ENCODE measurements around the gene TMTC1. TPM values are rescaled to one million over a fixed set of nuclear protein-coding genes. Genes with fewer than 3 reads are reported as not detected.
"Not testable (repeated sequence)": the region's sequence is repeated elsewhere in the genome, so short reads cannot be mapped to it uniquely, and the experiment has no call there.

Gene TMTC1
- total RNA-seq, 1 experiment from 2014 or later, result 0.17 TPM

DNA sequence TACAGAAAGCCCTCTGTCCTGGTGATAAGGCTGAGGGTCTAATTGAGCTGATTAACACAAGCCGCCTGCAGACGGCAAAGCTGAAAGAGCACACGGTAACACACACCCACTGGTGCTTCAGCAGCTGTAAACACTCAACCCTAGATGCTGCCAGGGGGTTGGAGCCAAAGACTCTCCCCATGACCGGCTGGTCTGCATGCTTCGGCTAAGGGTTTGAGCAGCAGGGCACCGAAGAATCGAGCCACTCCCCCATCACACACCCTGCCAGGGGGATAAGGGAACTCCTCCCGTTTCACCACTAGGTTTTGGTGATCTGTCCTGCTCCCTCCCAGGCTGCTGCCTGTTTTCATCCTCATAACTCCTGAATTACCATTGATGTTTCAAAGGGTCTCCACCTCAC lies 145.2 kb downstream of the TMTC1 start:
- TF ChIP-seq, protein P1, sequence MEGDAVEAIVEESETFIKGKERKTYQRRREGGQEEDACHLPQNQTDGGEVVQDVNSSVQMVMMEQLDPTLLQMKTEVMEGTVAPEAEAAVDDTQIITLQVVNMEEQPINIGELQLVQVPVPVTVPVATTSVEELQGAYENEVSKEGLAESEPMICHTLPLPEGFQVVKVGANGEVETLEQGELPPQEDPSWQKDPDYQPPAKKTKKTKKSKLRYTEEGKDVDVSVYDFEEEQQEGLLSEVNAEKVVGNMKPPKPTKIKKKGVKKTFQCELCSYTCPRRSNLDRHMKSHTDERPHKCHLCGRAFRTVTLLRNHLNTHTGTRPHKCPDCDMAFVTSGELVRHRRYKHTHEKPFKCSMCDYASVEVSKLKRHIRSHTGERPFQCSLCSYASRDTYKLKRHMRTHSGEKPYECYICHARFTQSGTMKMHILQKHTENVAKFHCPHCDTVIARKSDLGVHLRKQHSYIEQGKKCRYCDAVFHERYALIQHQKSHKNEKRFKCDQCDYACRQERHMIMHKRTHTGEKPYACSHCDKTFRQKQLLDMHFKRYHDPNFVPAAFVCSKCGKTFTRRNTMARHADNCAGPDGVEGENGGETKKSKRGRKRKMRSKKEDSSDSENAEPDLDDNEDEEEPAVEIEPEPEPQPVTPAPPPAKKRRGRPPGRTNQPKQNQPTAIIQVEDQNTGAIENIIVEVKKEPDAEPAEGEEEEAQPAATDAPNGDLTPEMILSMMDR (IDR thresholded peaks at IDR 0.05; ENCODE audit: unreplicated experiment), result no peak
- H3K4me3 Mint-ChIP-seq (ENCODE audit: low read depth, unreplicated experiment), result no peak overlapping the region
- no TSS peak for BruUV-seq (replicated peaks)
- H3K9me3 Mint-ChIP-seq (ENCODE audit: low read depth, unreplicated experiment), result peaks cover 7% of the 10 kb centered on the region
- CTCF ChIA-PET, result no interaction called here
- peaks cover 18% of the 10 kb centered on the region for H3K4me1 Mint-ChIP-seq (ENCODE audit: low read depth, unreplicated experiment)
- H3K36me3 Mint-ChIP-seq (ENCODE audit: insufficient read depth, unreplicated experiment), result no peaks in the 10 kb centered on the region
- intact Hi-C loops (cut with micrococcal nuclease; ENCODE audit: unreplicated experiment), result no loop called here
- no peak overlapping the region for H3K27ac Mint-ChIP-seq (ENCODE audit: unreplicated experiment)
- no peak for DNase-seq
- H3K27me3 Mint-ChIP-seq (ENCODE audit: unreplicated experiment), result no peaks in the 10 kb centered on the region

DNA sequence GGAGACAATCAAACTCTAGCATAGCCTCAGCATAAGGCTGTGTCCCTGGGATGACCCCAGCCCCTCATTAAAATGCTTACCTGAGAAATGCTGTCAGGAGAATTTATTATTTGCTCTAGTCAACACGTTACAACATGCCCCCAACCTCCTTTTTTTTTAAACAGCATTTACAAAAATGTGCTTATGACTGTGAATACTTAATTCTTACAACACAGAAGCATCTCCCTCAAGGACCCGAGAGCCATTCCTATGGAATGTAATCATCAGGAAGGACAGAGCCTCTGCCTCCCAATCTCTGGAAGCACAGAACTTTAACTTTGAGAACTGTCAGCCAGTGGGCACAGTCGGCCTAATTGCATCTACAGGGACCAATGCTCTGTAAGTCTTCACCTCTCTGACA lies 149.7 kb downstream of the TMTC1 start:
- Mint-ChIP-seq H3K36me3 (ENCODE audit: insufficient read depth, unreplicated experiment) (no peaks in the 10 kb centered on the region), H3K4me1 (ENCODE audit: low read depth, unreplicated experiment) (no peaks in the 10 kb centered on the region), H3K4me3 (ENCODE audit: low read depth, unreplicated experiment) (no peak overlapping the region), H3K27me3 (ENCODE audit: unreplicated experiment) (no peaks in the 10 kb centered on the region), H3K9me3 (ENCODE audit: low read depth, unreplicated experiment) (peaks cover 4% of the 10 kb centered on the region), H3K27ac (ENCODE audit: unreplicated experiment) (no peak overlapping the region)
- no TSS peak for BruUV-seq (replicated peaks)
- intact Hi-C loops (cut with micrococcal nuclease; ENCODE audit: unreplicated experiment), result no loop called here
- TF ChIP-seq, protein P1 (IDR thresholded peaks at IDR 0.05; ENCODE audit: unreplicated experiment), result no peak
- no peak for DNase-seq
- CTCF ChIA-PET, result no interaction called here

DNA sequence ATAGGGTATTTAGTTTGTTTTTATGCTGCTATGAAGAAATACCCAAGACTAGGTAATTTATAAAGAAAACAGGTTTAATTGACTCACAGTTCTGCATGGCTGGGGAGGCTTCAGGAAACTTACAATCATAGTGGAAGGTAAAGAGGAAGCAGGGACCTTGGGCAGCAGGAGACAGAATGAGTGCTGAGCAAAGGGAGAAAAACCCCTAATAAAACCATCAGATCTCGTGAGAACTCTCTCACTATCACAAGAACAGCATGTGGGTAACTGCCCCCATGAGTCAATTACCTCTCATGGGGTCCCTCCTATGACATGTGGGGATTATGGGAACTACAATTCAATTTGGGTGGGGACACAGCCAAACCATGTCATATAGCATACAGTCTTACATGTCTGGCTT lies 153.6 kb downstream of the TMTC1 start:
- not testable (repeated sequence) for H3K9me3 Mint-ChIP-seq (ENCODE audit: low read depth, unreplicated experiment)

DNA sequence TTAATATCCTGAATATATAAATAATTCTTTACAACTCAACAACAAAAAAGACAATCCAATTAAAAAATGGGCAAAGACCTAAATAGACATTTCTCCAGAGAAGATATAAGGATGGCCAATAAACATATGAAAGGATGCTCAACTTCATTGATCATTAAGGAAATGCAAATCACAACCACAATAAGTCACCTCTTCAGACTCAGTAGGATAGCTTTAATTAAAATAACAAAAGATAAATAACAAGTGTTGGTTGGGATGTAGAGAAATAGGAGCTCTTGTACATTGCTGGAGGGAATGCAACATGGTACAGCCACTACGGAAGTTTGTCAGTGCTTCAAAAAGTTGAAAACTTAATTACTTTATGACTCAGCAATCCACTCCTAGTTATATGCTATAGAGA lies 156.5 kb downstream of the TMTC1 start:
- BruUV-seq (replicated peaks), result no TSS peak
- H3K36me3 Mint-ChIP-seq (ENCODE audit: insufficient read depth, unreplicated experiment), result no peaks in the 10 kb centered on the region

More for the DNA sequence above, 153.6 kb downstream of the TMTC1 start:
- CTCF ChIA-PET; DNase-seq; intact Hi-C loops (cut with micrococcal nuclease; ENCODE audit: unreplicated experiment); H3K4me3 Mint-ChIP-seq (ENCODE audit: low read depth, unreplicated experiment); H3K27me3 Mint-ChIP-seq (ENCODE audit: unreplicated experiment); H3K36me3 Mint-ChIP-seq (ENCODE audit: insufficient read depth, unreplicated experiment); H3K27ac Mint-ChIP-seq (ENCODE audit: unreplicated experiment); H3K4me1 Mint-ChIP-seq (ENCODE audit: low read depth, unreplicated experiment); BruUV-seq (replicated peaks): not testable (repeated sequence)

DNA sequence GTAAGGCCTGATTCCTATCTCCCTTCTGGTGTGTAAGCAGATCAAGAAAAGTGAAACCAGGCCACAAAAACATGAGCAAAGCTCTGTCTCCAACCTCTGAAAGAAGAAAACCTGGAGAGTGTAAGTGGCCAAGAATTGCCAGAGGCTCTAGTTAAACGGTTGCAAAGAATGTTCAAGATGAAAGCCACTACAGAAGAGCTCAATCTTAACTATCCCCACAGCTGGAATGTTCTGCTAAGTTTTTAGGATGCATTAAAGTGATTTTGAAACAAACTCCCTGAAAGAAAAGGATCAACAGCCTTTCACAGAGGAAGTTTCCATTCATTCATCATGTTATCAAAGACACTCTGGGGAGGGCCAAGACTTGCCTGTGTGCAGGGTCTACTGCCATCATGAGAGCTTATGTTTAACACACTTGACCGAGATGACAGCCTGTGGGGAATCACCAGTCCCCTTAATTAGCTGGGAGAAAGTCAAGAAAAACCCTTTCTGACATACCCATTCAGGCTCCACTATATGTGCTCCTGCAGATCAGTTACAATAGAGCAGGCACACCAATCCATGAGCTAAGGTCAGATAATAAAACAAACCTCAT lies 158.3 kb downstream of the TMTC1 start:
- H3K36me3 Mint-ChIP-seq (ENCODE audit: insufficient read depth, unreplicated experiment), result no peaks in the 10 kb centered on the region
- H3K9me3 Mint-ChIP-seq (ENCODE audit: low read depth, unreplicated experiment), result no peaks in the 10 kb centered on the region
- H3K27me3 Mint-ChIP-seq (ENCODE audit: unreplicated experiment), result no peaks in the 10 kb centered on the region
- no peak overlapping the region for H3K4me3 Mint-ChIP-seq (ENCODE audit: low read depth, unreplicated experiment)
- intact Hi-C loops (cut with micrococcal nuclease; ENCODE audit: unreplicated experiment), result no loop called here
- DNase-seq, result no peak
- H3K4me1 Mint-ChIP-seq (ENCODE audit: low read depth, unreplicated experiment), result no peaks in the 10 kb centered on the region
- CTCF ChIA-PET, result no interaction called here
- H3K27ac Mint-ChIP-seq (ENCODE audit: unreplicated experiment), result no peak overlapping the region
- no TSS peak for BruUV-seq (replicated peaks)
- TF ChIP-seq, protein P1 (IDR thresholded peaks at IDR 0.05; ENCODE audit: unreplicated experiment), result no peak

More for the DNA sequence above, 156.5 kb downstream of the TMTC1 start:
- DNase-seq, result no peak
- H3K27me3 Mint-ChIP-seq (ENCODE audit: unreplicated experiment), result no peaks in the 10 kb centered on the region
- H3K27ac Mint-ChIP-seq (ENCODE audit: unreplicated experiment), result no peak overlapping the region
- intact Hi-C loops (cut with micrococcal nuclease; ENCODE audit: unreplicated experiment), result no loop called here
- TF ChIP-seq, protein P1 (IDR thresholded peaks at IDR 0.05; ENCODE audit: unreplicated experiment), result no peak
- no peaks in the 10 kb centered on the region for H3K4me1 Mint-ChIP-seq (ENCODE audit: low read depth, unreplicated experiment)
- no peak overlapping the region for H3K4me3 Mint-ChIP-seq (ENCODE audit: low read depth, unreplicated experiment)
- CTCF ChIA-PET, result no interaction called here
- H3K9me3 Mint-ChIP-seq (ENCODE audit: low read depth, unreplicated experiment), result peaks cover 2% of the 10 kb centered on the region

Measured in Calu3 (cell line).